Spleen (tissue), 7 donors: ENCODE measurements around the gene MEIKIN.

ENCODE experiments used
- CTCF ChIP-seq, 11 experiments: fragments of 200-600 bp in 7 of 11; fragments of 450-650 bp in 4 of 11; sonication (generic) in 4 of 11; IDR thresholded peaks in 8 of 11; conservative IDR thresholded peaks in 3 of 11; 1 replicate in 7 of 11; 2 replicates in 4 of 11; pipeline versions ENCODE4 v1.4.0 to v1.8.0; 2016 to 2021; ENCODE audit warnings: antibody characterized with exemption in 11 of 11, inconsistent platforms in 4 of 11, mild to moderate bottlenecking in 1 of 11
- POLR2A ChIP-seq, 3 donors: fragments of 450-650 bp; IDR thresholded peaks; one replicate each; pipeline ENCODE4 v1.5.1; 2017; ENCODE audit warnings: antibody characterized with exemption in 3 of 3, mild to moderate bottlenecking in 1 of 3
- POLR2AphosphoS5 ChIP-seq, 3 donors: sonication (generic); formaldehyde crosslinking; IDR thresholded peaks; one replicate each; pipeline ENCODE4 v1.5.1; 2017; ENCODE audit warnings: antibody characterized with exemption in 3 of 3
- donor health status: DM: no; HTN: no; CAD: no; lungs with moderate emphysema.
- donor health status: DM: no; HTN: no; CAD: no.
- donor health status: DM: no; HTN: no; CAD: no.

GRCh38 chr5:131774652-131775367 lies 170.7 kb downstream of the MEIKIN start:
- no peak for TF ChIP-seq POLR2A (IDR thresholded peaks at IDR 0.05)
- TF ChIP-seq CTCF (IDR thresholded peaks at IDR 0.05 in 8 of 11, conservative IDR thresholded peaks at IDR 0.05 in 3 of 11): no peak
- no peak for TF ChIP-seq POLR2AphosphoS5 (IDR thresholded peaks at IDR 0.05)
